Natural killer cell treated with Interleukin-12 subunit alpha and Interleukin-12 subunit beta and Interleukin-15 and Interleukin-18, amount 100 ng/mL, for 72 hours (primary cell): Measurements from ENCODE around the gene CLEC12A. TPM values are rescaled to one million over a fixed set of nuclear protein-coding genes. Genes with fewer than 3 reads are reported as not detected.
"Not testable (repeated sequence)": the region's sequence is repeated elsewhere in the genome, so short reads cannot be mapped to it uniquely, and the experiment has no call there.

Experiments
- ATAC-seq, 2 donors: fragments of 150-1000 bp; cut with Tn5 transposase in 1 of 2; sonication (Bioruptor Pico), chemical (Tn5 transposase) in 1 of 2; 2 replicates each; pipeline ENCODE4 v1.10.0; 2021
- DNase-seq: peaks from one replicate; pipeline ENCODE4 v3.0.0; 2022; ENCODE audit warnings: low spot score
- H3K27ac Mint-ChIP-seq, 2 donors: 1 replicate in 1 of 2; 2 replicates in 1 of 2; pipeline ENCODE4 v1.8.0; 2022; ENCODE audit warnings: mixed read lengths in 2 of 2, mild to moderate bottlenecking in 1 of 2, moderate library complexity in 1 of 2
- H3K27me3 Mint-ChIP-seq, 2 donors: 1 replicate in 1 of 2; 2 replicates in 1 of 2; pipeline ENCODE4 v1.8.0; 2022; ENCODE audit warnings: mixed read lengths in 2 of 2
- H3K36me3 Mint-ChIP-seq: one replicate; pipeline ENCODE4 v1.8.0; 2022; ENCODE audit warnings: mixed read lengths
- H3K4me1 Mint-ChIP-seq, 2 donors: 1 replicate in 1 of 2; 2 replicates in 1 of 2; pipeline ENCODE4 v1.8.0; 2022; ENCODE audit warnings: low read depth in 2 of 2, mixed read lengths in 2 of 2, mild to moderate bottlenecking in 1 of 2
- H3K4me3 Mint-ChIP-seq: one replicate; pipeline ENCODE4 v1.8.0; 2022; ENCODE audit warnings: mixed read lengths
- H3K9me3 Mint-ChIP-seq: 2 replicates; pipeline ENCODE4 v1.8.0; 2022; ENCODE audit warnings: mixed read lengths
- total RNA-seq, 2 donors: library from RNA; stranded (reverse); gene quantifications; one replicate each; pipeline ENCODE4 v1.2.3, GENCODE V29; 2022

Gene CLEC12A
- total RNA-seq, 2 donors from 2014 or later: 2.0 to 4.8 TPM

DNA sequence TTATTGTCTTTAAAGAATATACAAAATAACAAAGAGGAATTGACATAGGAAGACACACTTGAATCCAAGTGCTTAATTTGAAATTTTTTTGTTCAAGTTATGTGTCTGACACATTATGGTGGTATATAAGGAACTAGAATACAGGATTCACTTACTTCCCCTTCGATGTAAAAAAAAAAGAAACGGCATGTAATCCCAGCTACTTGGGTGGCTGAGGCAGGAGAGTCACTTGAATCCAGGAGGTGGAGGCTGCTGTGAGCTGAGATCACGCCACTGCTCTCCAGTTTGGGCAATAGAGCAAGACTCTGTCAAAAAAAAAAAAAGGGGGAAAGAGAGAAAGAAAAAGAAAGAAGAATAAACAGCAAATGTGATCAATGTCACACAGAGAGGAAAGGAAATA, 8.9 kb downstream of the CLEC12A start:
- ATAC-seq (no peak), DNase-seq (no peak)
- Mint-ChIP-seq H3K27ac (no peak overlapping the region), H3K36me3 (peaks cover 11% of the 10 kb centered on the region), H3K4me1 (no peaks in the 10 kb centered on the region), H3K9me3 (no peaks in the 10 kb centered on the region), H3K27me3 (no peaks in the 10 kb centered on the region), H3K4me3 (no peak overlapping the region)

DNA sequence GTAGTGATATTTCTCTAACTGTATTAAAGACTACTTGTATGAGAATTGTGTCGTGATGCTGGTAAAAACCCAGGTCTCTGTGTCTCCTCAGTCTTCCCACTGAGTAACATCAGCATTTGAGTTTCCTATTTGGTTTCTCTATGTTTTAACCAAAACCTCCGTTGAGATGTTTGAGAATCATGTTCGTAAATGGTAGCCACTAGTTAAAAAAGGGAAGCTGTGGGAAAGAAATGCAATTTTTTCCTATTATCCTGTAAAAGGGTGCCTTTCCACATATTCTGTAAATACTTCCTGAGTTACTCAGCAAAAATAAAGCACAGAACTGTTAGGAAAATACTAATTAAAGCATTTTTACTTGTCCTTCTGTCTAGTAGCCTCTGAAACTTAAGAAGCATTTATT, 20.7 kb downstream of the CLEC12A start:
- H3K27me3 Mint-ChIP-seq: peaks cover 0 to 32% of the 10 kb centered on the region in 2 donors
- H3K4me3 Mint-ChIP-seq: no peak overlapping the region
- H3K4me1 Mint-ChIP-seq: peaks cover 0 to 6% of the 10 kb centered on the region in 2 donors
- ATAC-seq: no peak
- H3K9me3 Mint-ChIP-seq: no peaks in the 10 kb centered on the region
- DNase-seq: no peak
- H3K27ac Mint-ChIP-seq: no peak overlapping the region
- H3K36me3 Mint-ChIP-seq: no peaks in the 10 kb centered on the region

DNA sequence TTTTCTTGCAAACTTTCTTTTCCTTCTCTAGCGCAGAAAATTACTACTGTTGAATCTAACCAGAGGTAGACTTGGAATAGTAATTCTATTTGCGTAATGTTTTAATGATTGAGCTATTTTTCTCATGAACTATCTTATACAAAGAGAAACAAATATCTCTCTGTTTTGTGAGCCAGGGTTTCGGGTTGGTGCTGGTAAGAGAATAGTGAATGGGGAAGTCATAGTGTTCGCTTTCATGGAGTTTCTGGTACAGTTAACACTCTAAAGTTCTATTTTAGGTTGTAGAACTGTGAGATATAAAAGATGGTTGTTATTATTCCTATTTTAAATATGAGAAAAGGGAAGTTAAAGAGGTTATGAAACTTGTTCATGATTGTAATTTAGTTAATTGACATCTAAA, 21.1 kb downstream of the CLEC12A start:
- Mint-ChIP-seq H3K36me3 (no peaks in the 10 kb centered on the region), H3K27me3 (peaks cover 0 to 32% of the 10 kb centered on the region in 2 donors), H3K4me1 (peaks cover 0 to 7% of the 10 kb centered on the region in 2 donors), H3K27ac (no peak overlapping the region), H3K4me3 (no peak overlapping the region), H3K9me3 (no peaks in the 10 kb centered on the region)
- DNase-seq: no peak
- ATAC-seq: no peak

DNA sequence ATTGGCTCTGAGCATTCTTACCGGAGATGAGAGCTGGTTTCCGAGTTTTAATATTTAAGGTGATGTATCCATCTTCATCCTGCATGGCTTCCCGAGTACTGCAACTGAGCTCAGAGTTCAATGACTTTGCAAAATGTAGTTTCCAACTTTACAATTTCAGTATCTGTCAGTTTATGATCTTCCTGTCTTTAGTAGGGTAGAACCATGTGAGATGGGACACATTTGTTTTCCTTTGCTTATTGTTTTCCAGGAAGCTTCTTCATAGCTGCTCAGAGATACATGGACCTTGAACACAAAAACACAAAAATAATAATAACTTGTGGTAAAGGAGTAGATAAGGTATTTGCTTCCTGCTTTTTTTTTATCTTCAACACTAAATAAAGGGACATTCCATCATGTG, 27.8 kb downstream of the CLEC12A start, which contains the start of gene CLEC1B:
Gene CLEC1B (minus strand): TSS at position 106 of the 400 bp plus-strand sequence. CDS start 21 bp downstream, at position 85.
- DNase-seq: no peak
- no peaks in the 10 kb centered on the region for H3K36me3 Mint-ChIP-seq
- H3K4me1 Mint-ChIP-seq: peaks cover 0 to 7% of the 10 kb centered on the region in 2 donors
- no peak within 1 kb of the TSS for H3K27ac Mint-ChIP-seq
- H3K27me3 Mint-ChIP-seq: peaks cover 0 to 1% of the 10 kb centered on the region in 2 donors
- H3K4me3 Mint-ChIP-seq: no peak within 1 kb of the TSS
- ATAC-seq: no peak
- H3K9me3 Mint-ChIP-seq: no peaks in the 10 kb centered on the region

DNA sequence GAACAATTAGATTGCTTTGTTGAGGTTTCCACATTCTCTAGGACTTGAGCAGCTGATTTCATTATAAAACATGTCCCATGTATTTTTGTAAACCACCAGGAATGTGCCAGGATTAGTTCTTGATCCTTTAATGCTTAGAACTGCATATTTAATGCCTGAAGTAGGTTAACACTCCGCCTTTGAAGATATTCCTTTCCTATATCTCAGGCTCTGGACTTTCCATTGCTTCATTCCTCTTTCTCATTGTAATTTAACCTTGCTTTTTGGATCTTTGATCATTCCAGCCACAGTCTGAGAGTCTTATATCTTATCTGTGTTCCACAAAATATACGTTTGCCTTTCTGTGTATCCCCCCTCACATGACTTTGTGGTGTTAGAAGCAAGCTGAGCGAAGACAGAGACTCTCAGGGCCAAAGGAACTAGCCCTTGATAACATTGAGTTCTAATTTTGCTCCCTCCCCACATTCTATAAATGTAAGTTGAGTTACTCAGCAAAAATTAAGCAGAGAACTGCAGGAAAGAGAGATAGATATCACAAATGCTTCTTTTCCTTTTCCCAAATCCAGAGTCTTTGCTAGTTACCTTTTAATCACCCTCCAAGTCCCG, 30.1 kb downstream of the CLEC12A start:
- H3K9me3 Mint-ChIP-seq: no peaks in the 10 kb centered on the region
- no peaks in the 10 kb centered on the region for H3K27me3 Mint-ChIP-seq
- no peaks in the 10 kb centered on the region for H3K36me3 Mint-ChIP-seq
- peaks cover 0 to 6% of the 10 kb centered on the region in 2 donors for H3K4me1 Mint-ChIP-seq
- no peak overlapping the region for H3K27ac Mint-ChIP-seq
- ATAC-seq: no peak
- no peak overlapping the region for H3K4me3 Mint-ChIP-seq
- no peak for DNase-seq

DNA sequence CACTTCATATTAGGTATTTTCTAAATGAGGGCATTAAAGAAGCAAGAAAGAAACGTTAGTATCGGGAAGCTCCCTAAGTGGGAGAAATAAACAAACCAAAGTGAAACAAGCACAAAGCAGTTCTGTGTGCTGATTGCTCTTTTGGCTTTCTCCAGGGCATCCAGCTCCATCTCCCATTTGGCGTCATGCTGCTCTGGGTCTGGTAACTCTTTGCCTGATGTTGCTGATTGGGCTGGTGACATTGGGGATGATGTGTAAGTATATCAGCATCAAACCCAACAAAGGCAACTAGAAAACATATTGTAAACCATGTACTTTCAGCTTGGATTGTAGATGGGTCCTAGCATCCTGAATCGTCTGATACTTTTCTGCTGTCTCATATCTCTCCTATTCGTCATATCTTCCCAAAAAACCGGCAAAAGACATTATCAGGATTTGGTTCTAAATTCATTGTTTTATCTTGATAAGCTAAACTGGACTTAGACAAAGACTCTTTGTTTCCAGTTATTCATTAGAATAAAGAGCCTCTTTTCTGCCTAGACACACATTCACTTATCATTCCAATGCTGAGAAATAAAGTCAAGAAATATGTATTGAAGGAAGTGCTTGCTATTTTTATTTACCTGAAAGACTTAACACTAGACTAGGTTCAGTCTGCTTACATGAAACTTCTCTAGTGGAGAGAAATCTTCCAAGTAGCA, 41.6 kb downstream of the CLEC12A start:
- Mint-ChIP-seq H3K4me1 (peaks cover 8 to 9% of the 10 kb centered on the region in 2 donors), H3K27ac (no peak overlapping the region), H3K27me3 (peaks cover 4 to 7% of the 10 kb centered on the region in 2 donors), H3K4me3 (no peak overlapping the region), H3K36me3 (no peaks in the 10 kb centered on the region), H3K9me3 (no peaks in the 10 kb centered on the region)
- ATAC-seq (no peak), DNase-seq (no peak)

DNA sequence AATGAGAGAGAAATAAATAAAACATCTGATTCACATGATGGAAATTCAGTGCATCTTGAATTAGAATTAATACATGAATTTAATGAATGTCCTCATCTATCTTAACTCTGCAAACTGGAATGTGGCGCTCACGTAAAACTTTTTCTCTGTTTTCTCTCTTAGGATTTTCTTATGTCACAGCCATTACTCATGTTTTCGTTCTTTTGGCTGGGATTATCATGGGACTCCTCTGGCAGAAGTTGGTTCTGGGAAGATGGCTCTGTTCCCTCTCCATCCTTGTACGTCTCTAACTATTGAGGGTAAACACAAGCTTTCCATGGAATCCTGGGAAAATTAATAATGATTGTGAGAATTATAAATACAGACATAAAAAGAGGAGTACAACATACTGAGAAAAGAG, 44.2 kb downstream of the CLEC12A start:
- H3K27me3 Mint-ChIP-seq: no peaks in the 10 kb centered on the region
- H3K4me1 Mint-ChIP-seq: no peaks in the 10 kb centered on the region
- no peaks in the 10 kb centered on the region for H3K36me3 Mint-ChIP-seq
- no peak overlapping the region for H3K4me3 Mint-ChIP-seq
- no peak overlapping the region for H3K27ac Mint-ChIP-seq
- ATAC-seq: no peak
- no peaks in the 10 kb centered on the region for H3K9me3 Mint-ChIP-seq
- no peak for DNase-seq

DNA sequence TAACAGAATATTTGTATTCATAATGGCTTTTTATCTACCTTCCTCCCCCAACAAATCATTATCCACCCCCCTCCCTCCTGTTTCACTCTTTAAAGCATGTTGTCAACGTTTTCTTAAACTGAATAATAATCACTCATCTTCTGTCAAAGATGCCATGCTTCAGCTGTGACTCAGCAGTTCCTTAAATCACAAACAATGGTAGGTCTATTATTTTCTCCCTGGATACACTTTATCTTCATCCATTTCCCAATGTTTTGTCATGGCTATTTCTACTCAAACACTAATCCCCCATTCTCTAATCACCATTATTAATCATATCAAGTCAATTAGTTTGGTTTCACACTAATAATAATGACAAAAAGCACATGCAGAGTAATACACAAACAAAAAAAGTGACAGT, 45.7 kb downstream of the CLEC12A start:
- ATAC-seq (no peak), DNase-seq (no peak)
- Mint-ChIP-seq H3K4me1 (no peaks in the 10 kb centered on the region), H3K9me3 (no peaks in the 10 kb centered on the region), H3K4me3 (no peak overlapping the region), H3K36me3 (no peaks in the 10 kb centered on the region), H3K27me3 (no peaks in the 10 kb centered on the region), H3K27ac (no peak overlapping the region)

DNA sequence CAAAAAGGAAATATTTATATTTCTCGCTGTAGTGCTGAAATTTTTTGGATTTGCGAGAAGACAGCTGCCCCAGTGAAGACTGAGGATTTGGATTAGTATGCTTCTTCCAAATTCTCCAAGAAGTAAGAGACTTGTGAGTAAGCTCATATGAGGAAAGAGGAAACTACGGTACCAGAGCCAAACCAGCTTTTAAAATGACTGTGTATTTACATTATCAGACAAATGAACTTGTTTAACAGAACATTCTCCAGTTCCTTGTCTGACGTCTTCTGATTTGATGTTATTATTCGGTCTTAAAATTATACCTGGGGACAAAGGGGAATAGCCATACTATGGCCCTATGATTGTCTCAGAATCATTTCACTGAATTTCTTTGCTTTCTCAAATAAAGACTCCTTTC, 47.2 kb downstream of the CLEC12A start:
- Mint-ChIP-seq H3K27me3 (no peaks in the 10 kb centered on the region), H3K4me1 (no peaks in the 10 kb centered on the region), H3K27ac (no peak overlapping the region), H3K4me3 (no peak overlapping the region), H3K9me3 (no peaks in the 10 kb centered on the region), H3K36me3 (no peaks in the 10 kb centered on the region)
- no peak for ATAC-seq
- DNase-seq: no peak

DNA sequence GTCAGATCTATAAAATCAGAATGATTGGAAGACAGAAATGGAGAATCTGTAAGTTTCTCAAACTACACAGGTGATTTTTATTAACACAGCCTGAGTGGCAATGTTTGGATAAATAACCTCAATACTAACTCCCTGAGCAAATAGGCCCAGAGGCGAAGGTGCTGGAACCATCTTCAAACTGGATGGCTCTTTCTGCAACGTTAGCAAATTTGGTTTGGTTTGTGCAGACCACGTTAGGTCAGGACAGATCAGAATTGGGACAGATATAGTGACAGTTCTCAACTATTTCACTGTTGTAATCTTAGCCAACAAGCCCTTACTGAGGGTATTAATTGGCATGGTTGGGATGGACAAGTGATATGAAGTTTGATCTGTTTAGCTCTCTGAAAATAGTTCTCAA, 50.1 kb downstream of the CLEC12A start:
- no peak for ATAC-seq
- H3K27me3 Mint-ChIP-seq: no peaks in the 10 kb centered on the region
- no peaks in the 10 kb centered on the region for H3K4me1 Mint-ChIP-seq

DNA sequence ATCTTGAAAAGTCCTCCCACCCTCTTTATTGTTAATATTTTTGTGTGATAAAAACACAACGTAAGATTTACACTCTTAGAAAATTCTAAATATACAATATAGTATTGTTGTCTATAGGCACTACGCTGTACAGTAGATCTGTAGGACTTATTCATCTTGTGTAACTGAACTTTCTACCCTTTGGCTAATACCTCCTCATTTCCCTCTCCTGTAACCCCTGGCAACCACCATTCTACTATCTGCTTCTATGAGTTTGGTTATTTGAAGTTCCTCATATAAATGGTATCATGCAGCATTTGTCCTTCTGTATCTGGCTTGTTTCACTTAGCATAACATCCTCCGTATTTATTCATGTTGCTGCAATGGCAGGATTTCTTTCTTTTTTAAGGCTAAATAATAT, 54.0 kb downstream of the CLEC12A start:
- Mint-ChIP-seq H3K4me3 (no peak overlapping the region), H3K4me1 (no peaks in the 10 kb centered on the region), H3K36me3 (no peaks in the 10 kb centered on the region), H3K27me3 (peaks cover 0 to 7% of the 10 kb centered on the region in 2 donors), H3K9me3 (no peaks in the 10 kb centered on the region), H3K27ac (no peak overlapping the region)
- ATAC-seq (no peak), DNase-seq (no peak)

More for the DNA sequence above, 50.1 kb downstream of the CLEC12A start:
- DNase-seq: no peak
- Mint-ChIP-seq H3K9me3 (no peaks in the 10 kb centered on the region), H3K27ac (no peak overlapping the region), H3K36me3 (no peaks in the 10 kb centered on the region), H3K4me3 (no peak overlapping the region)

DNA sequence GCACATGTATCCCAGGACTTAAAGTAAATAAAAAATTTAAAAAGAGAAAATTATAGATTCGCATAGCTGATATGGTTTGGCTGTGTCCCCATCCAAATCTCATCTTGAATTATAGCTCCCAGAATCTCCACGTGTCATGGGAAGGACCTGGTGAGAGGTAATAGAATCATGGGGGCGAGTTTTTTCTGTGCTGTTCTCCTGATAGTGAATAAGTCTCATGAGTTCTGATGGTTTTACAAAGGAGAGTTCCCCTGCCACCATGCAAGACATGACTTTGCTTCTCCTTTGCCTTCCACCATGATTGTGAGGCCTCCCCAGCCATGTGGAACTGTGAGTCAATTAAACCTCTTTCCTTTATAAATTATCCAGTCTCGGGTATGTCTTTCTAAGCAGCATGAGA, 55.5 kb downstream of the CLEC12A start:
- H3K27me3 Mint-ChIP-seq, ATAC-seq, H3K27ac Mint-ChIP-seq, H3K9me3 Mint-ChIP-seq, H3K4me3 Mint-ChIP-seq, H3K4me1 Mint-ChIP-seq, H3K36me3 Mint-ChIP-seq, DNase-seq: not testable (repeated sequence)

DNA sequence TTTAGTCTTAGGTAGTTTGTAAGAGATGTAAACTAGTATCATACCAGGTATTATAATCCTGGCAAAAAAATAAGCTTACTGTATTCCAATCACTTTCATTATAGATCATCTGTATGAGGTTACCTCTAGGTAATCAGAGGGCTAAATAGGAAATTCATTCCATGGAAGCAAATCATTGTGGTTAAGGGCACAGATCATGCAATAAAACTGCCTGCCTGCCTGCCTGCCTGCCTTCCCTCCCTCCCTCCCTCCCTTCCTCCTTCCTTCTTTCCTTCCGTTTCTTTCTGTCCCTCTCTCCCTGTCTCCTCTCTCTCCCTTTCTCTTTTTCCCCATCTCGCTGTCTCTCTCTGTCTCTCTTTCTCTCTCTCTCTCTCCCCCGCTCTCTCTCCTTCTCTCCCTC, 56.1 kb downstream of the CLEC12A start:
- ATAC-seq: no peak

DNA sequence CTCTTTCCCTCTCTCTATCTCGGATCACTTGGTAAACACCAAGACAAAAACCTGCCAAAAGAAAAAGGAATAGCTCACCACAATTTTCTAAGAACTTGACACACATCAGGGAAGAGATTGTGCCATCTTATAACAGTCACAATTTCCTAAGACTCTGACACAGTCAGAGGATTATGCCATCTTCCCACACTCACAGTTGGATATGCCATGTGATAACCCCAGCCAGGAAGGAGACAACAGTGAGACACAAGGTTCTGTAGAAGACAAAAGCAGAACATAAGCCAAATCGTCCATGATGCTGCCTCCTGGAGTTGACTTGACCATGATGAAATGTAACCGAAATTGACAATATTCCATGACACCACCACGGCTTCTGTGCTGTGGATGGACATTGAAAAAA, 56.5 kb downstream of the CLEC12A start:
- ATAC-seq (no peak), DNase-seq (no peak)
- H3K27me3 Mint-ChIP-seq: peaks cover 7 to 9% of the 10 kb centered on the region in 2 donors
- H3K9me3 Mint-ChIP-seq: no peaks in the 10 kb centered on the region
- no peak overlapping the region for H3K4me3 Mint-ChIP-seq
- H3K4me1 Mint-ChIP-seq: no peaks in the 10 kb centered on the region
- H3K36me3 Mint-ChIP-seq: no peaks in the 10 kb centered on the region
- no peak overlapping the region for H3K27ac Mint-ChIP-seq

More for the DNA sequence above, 56.1 kb downstream of the CLEC12A start:
- Mint-ChIP-seq H3K27me3 (peaks cover 7% of the 10 kb centered on the region in 2 donors), H3K27ac (no peak overlapping the region), H3K36me3 (no peaks in the 10 kb centered on the region), H3K4me3 (no peak overlapping the region), H3K4me1 (no peaks in the 10 kb centered on the region), H3K9me3 (no peaks in the 10 kb centered on the region)
- DNase-seq: no peak
